HG03571 (cell line): ENCODE measurements around the gene PTPRJ.
"Not testable (repeated sequence)": the region's sequence is repeated elsewhere in the genome, so short reads cannot be mapped to it uniquely, and the experiment has no call there.

Experiments
- ATAC-seq: cut with Tn5 transposase; IDR thresholded peaks from one replicate; pipeline ENCODE4 v1.9.1; 2021; ENCODE audit not compliant: unreplicated experiment

Gene PTPRJ

GRCh38 chr11:48014917-48015316 is 34.6 kb downstream of the PTPRJ start:
- ATAC-seq = no peak

DNA sequence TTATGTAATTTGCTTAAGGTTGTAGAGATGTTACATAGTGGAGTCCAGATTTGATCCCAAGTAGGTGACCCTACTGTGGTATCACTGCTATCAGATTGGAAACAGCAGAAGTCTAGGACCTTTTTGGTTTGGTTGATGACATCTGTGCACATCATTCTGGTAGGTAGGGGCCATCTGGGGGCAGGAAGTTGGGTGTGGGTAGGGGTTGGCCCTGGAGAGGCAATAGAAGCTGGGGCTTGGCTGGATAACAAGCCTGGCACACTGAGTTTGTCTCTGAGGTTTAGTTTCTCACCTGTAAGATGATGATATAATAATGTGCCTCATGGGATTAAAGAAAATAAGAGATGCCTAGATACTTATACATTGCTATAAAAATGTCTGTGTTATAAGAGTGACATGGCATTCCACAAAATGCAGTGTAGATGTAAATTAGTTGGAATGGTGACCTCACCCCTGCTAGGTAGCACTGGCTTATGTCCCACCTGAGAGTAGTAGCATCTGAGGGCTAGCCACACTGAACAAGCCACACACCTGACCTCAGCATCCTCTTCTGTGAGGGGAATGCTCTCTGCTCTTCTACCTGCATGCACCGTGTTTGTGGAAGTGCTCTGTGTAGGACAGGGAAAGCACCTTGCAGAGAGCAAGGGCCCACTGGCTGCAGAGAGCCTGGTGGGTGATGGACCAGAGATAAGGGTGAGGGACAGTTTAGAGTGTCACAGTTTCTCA is 36.9 kb downstream of the PTPRJ start:
- no peak for ATAC-seq

DNA sequence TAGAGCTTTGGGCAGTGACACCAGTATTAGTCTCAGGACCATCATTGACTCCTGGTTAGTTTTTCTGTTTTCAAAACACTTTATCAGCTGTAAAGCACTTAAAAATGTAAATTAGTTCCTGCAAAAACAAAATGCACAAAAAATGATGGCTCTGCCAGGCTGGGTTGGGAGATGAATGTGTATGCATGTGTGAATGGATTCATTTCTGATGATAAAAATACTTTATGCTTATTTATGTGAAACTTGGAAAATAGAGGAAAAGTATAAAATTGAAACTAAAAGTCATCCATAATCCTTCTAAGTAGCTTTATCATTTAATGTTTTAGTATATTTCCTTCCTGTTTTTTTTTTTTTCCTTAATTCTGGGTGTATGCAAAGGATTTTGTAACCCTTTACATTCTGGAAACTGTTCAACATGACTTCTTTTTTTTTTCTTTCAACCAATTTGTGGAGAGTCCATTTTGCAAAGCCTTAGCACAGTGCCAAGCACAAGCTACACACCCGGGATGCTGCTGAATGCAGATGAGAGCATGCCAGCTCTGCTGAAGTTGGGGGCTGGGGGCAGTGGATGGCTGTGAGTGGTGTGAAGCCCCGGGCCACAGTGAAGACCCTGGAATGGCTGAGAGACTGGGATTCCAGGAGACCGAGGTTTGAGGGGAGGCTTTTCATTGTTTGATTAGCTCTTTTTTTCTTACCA is 37.6 kb downstream of the PTPRJ start:
- ATAC-seq = no peak

- ATAC-seq = no peak
These were observed 38.3 kb downstream of the PTPRJ start for GRCh38 chr11:48018528-48019216.

DNA sequence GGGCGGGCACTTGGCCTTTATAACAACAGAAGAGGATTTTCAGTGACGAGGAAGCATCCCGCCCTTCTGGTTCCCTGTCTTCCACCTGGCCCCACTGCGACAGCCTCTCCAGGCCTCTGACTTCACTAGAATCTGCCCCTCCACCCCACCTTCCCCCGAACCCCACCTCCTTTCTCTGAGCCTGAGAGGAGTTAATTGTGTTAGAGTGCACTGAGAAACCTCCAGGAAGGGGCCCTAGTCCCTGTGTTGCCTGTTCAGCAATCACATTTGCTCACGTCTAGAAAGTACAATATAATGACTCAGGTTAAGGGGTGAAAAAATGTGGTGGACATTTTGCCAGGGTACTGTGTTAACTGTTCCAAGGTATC is 38.8 kb downstream of the PTPRJ start:
- ATAC-seq = no peak

GRCh38 chr11:48019595-48019994 is 39.2 kb downstream of the PTPRJ start:
- no peak for ATAC-seq

DNA sequence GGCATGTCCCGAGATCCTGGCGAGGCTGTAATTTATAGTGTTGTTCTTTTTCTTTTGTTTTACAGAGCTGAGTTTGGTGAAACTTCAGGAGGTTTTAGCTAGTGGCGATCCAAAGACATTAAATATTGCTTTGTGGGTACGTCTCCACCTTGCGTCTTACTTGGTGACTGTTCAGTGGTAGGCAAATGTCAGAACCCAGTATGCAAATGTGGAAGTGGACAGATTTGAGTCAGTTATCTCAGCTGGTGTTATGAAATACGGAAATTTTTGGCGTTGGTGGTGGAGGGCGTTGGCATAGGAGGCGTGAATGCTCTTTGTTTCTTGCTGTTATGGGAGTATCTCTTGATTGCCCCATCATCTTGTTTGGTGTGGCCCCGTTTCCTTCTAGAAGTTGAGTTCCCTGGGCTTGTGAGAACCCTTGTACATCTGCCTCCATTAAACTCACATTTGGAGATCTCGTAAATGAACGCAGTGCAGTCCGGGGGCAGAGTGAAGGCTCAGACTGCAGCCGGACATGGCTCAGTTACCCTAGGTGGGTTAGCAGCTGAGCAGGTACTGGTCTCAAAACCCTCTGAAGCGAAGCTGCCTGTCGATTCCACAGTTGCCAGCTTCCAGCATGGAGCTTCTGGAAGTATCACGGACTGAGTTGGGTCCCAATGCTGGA is 39.9 kb downstream of the PTPRJ start:
- ATAC-seq = no peak

GRCh38 chr11:48021201-48021820 is 41.0 kb downstream of the PTPRJ start:
- ATAC-seq = not testable (repeated sequence)

DNA sequence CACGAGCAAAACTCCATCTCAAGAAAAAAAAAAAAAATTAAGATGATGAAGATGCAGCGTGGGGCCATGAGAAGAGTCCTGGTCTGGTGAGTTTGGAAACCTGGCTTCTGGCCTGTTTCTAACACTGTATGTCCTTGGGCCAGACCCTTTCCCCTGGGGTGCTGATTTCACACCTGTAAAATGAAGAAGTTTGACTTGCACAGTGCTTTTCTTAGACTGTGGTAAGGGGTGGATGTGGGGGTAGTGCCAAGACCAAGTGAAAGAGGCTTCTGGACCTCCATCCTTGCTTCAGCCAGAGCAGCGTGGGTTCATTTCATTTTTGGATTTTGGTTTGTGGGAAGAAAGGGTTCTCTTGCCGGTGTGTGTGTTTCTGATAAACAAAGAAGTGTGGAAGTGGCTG is 42.1 kb downstream of the PTPRJ start:
- no peak for ATAC-seq

DNA sequence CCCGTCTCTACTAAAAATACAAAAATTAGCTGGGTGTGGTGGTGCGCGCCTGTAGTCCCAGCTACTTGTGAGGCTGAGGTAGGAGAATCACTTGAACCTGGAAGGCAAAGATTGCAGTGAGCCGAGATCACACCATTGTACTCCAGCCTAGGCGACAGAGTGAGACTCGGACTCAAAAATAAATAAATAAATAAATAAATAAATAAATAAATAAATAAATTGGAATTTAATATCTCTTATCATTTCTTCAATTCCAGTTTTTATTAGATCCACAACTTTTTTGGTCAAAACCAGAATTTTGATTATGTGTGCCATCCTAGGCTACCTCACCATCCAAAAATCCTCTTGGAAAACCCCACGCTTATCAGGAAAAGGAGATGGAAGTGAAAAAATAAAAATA is 43.2 kb downstream of the PTPRJ start:
- not testable (repeated sequence) for ATAC-seq

DNA sequence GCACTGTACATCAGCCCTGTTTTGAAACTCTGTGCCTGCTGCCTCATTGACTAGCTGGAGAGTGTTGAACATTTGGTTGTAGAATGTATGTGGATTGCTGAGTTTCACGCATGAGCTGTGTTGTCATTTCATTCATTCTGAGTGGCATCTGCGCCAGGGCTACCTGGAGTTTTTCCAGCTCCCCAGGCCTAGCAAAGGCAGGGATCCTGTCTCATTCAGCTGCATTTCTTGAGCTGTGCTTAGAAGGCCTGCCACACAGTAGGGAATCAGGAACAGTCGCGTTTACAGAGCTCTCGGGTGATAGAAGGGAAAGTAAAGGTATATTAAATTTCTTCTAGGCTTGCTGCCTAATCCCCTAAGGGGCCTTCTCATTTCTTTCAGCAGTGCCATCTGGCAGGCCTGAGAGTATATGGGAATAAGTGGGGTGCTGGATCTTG is 44.3 kb downstream of the PTPRJ start:
- ATAC-seq = no peak

DNA sequence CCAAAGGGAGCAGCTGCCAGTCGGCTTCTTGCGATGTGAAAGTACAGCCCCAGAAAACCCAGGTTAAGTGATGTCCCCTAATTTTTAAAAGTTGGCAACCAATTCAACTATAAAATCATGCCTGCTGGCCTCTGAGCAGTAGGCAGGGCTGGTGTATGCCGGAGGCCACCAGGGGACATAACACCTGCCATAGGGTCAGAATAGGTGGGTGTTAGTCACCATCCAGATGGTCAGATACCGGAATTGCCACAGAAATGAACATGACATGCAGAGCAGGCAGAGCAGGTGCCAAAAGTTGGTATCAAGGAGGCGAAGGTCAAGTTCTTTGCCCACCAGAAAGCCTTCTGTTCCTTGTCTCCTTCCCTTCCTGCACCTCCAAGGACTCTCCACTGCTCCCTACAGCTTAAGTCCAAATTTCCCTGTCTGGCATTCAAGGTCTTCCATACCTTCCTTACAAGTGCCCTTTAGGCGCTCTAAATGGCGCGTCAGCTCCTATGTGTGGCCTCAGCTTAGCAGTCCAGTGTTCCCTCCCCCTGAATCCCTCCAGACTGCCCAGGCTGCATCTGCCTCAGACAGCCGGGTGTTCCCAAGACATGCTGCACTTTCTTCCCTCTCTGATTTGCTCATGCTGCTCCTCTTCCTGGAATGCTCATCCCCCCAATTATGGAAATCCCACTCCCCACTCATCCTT is 45.1 kb downstream of the PTPRJ start:
- no peak for ATAC-seq

DNA sequence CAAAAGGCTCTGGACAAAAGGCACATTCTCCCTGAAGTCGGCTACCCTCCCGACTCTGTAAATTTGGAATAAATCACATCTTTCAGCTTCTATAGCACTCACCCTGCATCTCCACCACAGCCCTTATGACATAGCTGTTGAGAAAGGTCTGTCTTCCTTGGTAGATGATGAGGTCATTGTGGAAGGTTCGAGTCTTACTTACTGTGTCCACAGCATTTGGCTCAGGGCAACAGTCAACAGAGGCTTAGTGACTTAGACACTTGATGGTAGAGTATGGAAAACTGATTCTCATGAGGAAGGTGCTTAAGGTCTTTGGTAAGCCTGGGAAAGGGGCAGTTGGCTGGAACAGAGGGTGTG is 45.6 kb downstream of the PTPRJ start:
- ATAC-seq = no peak

GRCh38 chr11:48028914-48029680 is 48.7 kb downstream of the PTPRJ start:
- ATAC-seq = no peak

DNA sequence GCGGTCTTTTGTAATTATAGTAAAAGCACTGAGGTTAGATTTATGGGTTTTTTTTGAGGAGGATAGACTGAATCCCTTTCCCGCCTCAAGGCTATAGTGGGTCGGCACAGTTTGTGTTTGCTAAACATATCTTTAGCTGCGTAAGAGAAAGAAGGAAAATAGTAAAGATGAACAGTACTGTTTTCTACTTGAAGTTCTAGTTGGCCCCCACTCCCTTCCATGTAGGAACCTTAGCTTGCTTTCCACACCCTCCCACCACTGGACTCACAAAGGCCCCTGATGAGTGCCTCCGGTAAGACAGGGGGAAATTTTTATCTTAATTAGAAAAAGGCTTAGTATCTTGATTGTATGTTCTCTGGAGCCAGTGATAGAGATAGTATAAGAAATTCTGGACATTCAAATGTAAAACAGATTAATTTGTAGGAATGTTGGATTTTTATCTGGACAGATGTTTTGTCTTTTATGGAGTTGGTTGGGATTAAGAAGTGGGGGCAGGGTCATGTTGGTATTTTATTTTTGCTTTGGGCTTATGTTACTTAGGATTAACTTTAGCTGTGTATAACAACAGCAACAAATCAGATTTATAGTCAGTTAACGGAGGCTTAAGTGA is 49.4 kb downstream of the PTPRJ start:
- no peak for ATAC-seq

DNA sequence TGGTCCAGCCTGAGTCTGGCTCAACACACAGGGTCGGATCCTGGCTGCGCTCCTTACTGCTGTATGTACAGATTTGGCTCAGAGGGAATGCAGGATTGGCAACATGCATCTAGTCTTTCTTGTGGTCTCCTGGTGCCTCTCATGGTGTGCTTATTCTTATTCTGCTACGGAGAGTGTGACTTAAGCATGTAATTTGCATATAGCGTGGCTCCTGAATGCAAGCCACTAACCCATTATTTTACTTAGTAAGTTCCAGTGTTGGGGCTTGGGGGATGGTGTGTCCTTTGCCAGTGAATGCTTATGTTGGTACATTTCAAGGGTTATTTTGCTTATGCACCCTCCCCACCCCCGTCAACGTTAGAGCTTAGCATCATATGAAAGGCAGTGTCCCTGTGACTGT is 51.2 kb downstream of the PTPRJ start:
- ATAC-seq = no peak

GRCh38 chr11:48032721-48033120 is 52.4 kb downstream of the PTPRJ start:
- no peak for ATAC-seq

DNA sequence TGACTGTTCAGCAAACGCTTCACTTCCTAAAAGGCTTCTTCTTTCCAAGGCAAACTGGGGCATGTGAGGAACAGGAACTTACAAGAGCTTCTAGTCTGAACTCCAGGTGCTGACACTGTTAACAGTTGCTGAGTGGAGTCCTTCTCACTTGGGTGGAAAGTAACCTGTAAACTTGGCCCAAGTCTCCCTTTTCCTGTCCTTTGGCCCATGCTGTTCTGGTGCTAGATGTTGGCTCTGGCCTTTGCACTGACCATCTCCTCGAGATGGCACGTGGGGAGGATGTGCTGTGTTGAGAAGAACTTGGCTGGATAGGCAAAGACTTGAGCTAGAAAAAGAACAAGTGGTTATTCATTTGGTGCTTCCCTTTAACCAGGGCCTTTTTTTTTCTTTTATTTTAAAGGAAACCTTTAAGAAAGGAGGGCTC is 53.6 kb downstream of the PTPRJ start:
- no peak for ATAC-seq
